ENCODE data around the gene SUN5. TPM values are rescaled to one million over a fixed set of nuclear protein-coding genes. Genes with fewer than 3 reads are reported as not detected.
"Not testable (repeated sequence)": the region's sequence is repeated elsewhere in the genome, so short reads cannot be mapped to it uniquely, and the experiment has no call there.

Gene SUN5, protein sequence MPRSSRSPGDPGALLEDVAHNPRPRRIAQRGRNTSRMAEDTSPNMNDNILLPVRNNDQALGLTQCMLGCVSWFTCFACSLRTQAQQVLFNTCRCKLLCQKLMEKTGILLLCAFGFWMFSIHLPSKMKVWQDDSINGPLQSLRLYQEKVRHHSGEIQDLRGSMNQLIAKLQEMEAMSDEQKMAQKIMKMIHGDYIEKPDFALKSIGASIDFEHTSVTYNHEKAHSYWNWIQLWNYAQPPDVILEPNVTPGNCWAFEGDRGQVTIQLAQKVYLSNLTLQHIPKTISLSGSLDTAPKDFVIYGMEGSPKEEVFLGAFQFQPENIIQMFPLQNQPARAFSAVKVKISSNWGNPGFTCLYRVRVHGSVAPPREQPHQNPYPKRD
- not detected in 2 replicates for total RNA-seq (2014; rRNA removed; shearing (Covaris generic))

DNA sequence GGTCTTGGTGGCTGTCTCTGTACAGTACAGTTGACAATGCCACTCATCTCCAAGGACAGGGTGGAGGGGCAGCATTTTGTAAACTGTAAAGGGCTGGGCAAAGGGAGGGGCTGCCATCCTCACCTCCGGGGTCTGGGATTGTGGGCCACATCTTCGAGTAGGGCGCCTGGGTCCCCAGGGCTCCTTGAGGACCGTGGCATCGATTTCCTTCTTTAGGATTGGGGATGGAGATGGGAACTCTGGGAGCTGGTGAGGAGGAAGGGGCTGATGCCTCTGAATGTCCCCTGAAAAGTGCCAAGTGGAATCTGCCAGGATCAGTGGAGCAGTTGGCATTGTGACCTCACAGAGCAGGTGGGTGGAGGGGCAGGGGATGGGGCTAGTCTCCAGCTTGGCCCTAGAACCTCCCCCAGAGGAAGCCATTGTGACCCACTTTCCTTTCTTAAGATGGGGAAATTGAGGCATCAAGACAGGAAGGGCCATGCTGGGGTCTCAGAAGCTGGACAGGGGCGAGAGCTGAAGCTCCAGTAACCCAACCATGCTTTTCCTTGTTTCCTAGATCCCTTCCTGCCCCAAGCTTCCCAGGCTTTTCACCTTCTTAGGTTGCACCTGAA lies at the start of gene SUN5:
SUN5 (minus strand) TSS at position 293 of the 611 bp plus-strand sequence; CDS start at position 200, 93 bp downstream.
- DNase-seq (ENCODE audit: low read depth in 1 of 2, low spot score in 2 of 2), result no peak
- Histone ChIP-seq H3K27me3 (replicated peaks) (no peaks in the 10 kb centered on the region), H3K27ac (no peak within 1 kb of the TSS), H3K4me3 (no peak within 1 kb of the TSS), H3K9me3 (replicated peaks) (peaks cover 4% of the 10 kb centered on the region; the same call in 1 of the 2 replicates), H3K36me3 (no peaks in the 10 kb centered on the region), H3K4me1 (replicated peaks) (no peaks in the 10 kb centered on the region)

DNA sequence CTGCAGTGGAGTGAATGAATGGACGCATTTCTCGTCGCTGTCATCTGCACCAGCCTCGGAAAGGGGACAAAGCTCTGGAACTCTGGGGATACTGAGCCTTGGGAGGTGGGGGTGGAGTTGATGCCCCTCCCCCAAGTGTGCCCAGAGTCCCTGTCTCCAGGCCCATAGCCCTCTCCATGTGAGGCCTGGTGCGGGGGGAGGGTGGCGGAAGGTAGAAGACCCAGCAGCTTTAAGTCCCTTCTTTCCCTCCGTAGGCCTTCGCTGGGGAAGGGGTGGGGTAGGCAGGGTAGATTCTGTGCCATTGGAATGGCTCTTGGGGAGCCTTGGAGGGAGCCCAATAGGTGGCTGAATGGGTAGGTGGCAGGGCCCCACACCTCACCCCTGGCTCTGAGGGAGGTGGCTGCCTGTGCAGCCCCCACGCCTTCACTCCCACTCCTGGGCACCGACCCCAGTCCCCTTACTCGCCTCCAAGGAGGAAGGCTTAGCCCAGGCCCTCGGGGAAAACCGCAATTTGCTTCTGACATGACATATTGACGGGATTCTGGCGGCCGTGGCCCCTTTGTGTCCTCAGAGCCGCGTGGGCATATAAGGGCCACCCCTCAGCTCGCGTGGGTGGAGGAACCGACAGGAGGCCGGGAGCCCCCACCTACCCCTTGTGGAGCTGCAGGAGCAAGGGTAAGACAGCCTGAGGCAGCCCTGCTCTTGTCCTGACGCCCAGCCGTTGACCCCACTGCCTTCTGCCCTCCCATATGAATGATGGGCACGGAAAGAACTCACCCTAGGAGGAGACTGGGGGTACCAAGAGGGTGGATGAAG lies 49.3 kb upstream of the SUN5 start, which contains the start of gene BPIFB3:
BPIFB3 (plus strand) TSS at position 613 of the 816 bp plus-strand sequence. CDS start 1,533 bp downstream, outside the sequence.
- Histone ChIP-seq H3K27me3 (replicated peaks) (no peaks in the 10 kb centered on the region), H3K4me1 (replicated peaks) (no peaks in the 10 kb centered on the region), H3K4me3 (no peak within 1 kb of the TSS), H3K36me3 (no peaks in the 10 kb centered on the region), H3K9me3 (replicated peaks) (no peaks in the 10 kb centered on the region), H3K27ac (no peak within 1 kb of the TSS)
- no peak for DNase-seq (ENCODE audit: low read depth in 1 of 2, low spot score in 2 of 2)

DNA sequence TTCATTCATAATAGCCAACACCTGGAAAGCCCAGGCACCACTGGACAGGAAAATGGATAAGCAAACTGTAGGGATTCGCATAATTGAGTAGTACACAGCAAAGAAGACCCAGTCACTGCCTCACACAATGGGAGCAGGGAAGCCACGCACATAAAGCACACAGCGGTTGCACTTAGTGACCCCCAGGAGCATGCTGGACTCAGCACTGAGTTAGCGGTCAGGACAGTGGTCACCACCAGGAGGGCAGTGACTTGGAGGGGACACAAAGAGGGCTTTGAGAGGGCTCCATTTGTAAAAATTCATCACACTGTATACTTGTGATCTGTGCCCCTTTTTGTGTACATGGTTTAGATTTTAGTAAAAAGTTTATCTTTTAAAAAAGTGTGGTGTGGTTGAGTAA lies 47.1 kb upstream of the SUN5 start:
- DNase-seq (ENCODE audit: low read depth in 1 of 2, low spot score in 2 of 2), result no peak
- no peaks in the 10 kb centered on the region; the same call in 1 of the 2 replicates for H3K9me3 ChIP-seq (replicated peaks)
- H3K27ac ChIP-seq, result no peak overlapping the region
- no peaks in the 10 kb centered on the region for H3K36me3 ChIP-seq
- H3K27me3 ChIP-seq (replicated peaks), result no peaks in the 10 kb centered on the region
- no peaks in the 10 kb centered on the region for H3K4me1 ChIP-seq (replicated peaks)
- H3K4me3 ChIP-seq, result no peak overlapping the region

DNA sequence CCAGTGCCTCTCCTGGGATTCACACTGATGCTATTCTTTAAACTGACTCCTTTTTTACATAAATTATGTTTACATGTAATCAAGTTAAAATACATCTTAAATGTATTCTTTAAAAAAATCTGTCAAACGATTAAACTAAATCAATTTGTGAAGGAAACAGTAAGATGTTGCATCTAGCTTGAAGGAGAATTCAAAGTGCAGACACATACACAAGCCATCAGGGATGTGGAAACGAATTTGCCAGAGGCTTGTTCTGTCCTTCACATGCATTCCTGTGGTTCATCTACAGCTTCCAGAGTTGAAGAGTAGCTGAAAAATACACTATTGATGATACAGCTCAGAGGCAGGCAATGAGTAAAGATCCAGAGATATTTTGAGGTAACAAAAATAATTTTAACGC lies 42.2 kb upstream of the SUN5 start:
- peaks cover 9% of the 10 kb centered on the region for H3K9me3 ChIP-seq (replicated peaks)
- no peaks in the 10 kb centered on the region for H3K27me3 ChIP-seq (replicated peaks)
- H3K4me1 ChIP-seq (replicated peaks), result no peaks in the 10 kb centered on the region
- no peak for DNase-seq (ENCODE audit: low read depth in 1 of 2, low spot score in 2 of 2)
- no peak overlapping the region for H3K4me3 ChIP-seq
- no peak overlapping the region for H3K27ac ChIP-seq
- H3K36me3 ChIP-seq, result no peaks in the 10 kb centered on the region

DNA sequence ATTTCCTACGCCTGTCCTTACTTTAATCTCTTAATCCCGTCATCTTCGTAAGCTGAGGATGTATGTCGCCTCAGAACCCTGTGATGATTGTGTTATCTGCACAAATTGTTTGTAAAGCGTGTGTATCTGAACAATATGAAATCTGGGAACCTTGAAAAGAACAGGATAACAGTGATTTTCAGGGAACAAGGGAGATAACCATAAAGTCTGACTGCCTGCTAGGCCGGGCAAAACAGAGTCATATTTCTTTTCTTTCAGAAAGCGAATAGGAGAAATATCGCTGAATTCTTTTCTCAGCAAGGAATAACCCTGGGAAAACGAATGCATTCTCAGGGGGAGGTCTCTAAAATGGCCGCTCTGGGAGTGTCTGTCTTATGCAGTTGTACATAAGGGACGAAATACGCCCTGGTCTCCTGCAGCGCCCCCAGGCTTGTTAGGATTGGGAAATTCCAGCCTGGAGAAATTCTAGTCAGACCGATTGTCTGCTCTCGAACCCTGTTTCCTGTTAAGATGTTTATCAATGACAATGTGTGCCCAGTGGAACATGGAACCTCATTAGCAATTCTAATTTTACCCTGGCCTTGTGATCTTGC lies 41.0 kb upstream of the SUN5 start:
- not testable (repeated sequence) for H3K4me3 ChIP-seq; H3K27me3 ChIP-seq (replicated peaks); H3K27ac ChIP-seq; H3K4me1 ChIP-seq (replicated peaks); H3K36me3 ChIP-seq; H3K9me3 ChIP-seq (replicated peaks); DNase-seq (ENCODE audit: low read depth in 1 of 2, low spot score in 2 of 2)

DNA sequence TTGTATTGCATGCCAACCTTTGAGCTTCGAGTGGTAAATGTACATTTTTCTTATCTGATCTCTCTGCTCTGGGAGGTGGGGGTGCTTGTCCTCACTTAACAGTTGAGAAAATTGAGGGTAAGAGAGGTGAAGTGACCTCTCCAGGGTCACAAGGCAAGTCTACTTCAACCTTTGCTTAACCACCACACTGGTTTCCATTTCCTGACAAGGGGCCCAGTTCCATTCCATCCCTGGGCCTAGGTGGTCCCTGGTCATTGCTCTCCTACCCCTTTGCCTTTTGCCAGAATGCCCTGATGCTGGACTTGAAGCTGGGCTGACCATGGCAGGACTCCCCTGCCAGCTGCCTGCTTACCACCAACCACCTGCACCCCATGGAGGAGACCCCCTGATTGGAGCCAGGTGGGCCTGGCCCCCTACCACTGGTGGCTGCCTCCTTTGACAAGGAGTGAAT lies 39.5 kb upstream of the SUN5 start:
- no peaks in the 10 kb centered on the region for H3K36me3 ChIP-seq
- no peak overlapping the region for H3K4me3 ChIP-seq
- H3K27me3 ChIP-seq (replicated peaks), result no peaks in the 10 kb centered on the region
- H3K4me1 ChIP-seq (replicated peaks), result no peaks in the 10 kb centered on the region
- H3K9me3 ChIP-seq (replicated peaks), result peaks cover 9% of the 10 kb centered on the region
- no peak for DNase-seq (ENCODE audit: low read depth in 1 of 2, low spot score in 2 of 2)
- no peak overlapping the region for H3K27ac ChIP-seq

DNA sequence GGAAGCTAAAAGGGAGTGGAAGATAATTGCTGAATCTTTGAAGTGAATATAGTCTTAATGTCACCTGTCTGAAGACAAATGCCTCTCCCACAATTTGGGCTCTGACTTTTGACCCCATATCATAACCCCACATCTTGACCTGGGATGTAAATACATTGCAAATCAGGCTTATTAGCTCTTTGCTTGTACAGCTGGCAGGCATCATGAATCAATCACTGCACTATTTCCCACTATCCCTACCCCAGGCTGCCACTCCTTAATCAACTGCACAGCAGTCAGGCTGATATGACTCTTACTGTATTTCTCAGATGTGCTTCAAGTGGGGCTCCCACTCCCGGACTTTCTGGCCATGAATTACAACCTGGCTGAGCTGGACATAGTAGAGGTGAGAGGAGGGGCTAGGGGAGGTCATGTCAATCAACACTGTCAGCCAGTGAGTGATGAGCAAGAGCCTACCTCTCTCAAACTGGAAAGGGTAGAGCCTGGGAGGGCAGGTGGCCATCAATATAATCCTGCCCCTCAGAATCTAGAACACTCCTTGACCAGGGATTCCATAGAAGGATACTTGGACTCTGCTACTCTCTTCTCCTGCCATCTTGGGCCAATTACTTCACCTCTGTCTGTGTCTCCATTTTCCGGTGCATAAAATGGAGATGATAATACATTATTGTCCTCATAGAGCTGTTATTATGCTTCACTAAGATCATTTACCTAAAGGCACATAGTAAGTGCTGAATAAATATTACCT lies 38.9 kb upstream of the SUN5 start:
- DNase-seq (ENCODE audit: low read depth in 1 of 2, low spot score in 2 of 2), result no peak
- no peaks in the 10 kb centered on the region for H3K27me3 ChIP-seq (replicated peaks)
- H3K4me3 ChIP-seq, result no peak overlapping the region
- H3K9me3 ChIP-seq (replicated peaks), result peaks cover 9% of the 10 kb centered on the region
- H3K36me3 ChIP-seq, result no peaks in the 10 kb centered on the region
- no peaks in the 10 kb centered on the region for H3K4me1 ChIP-seq (replicated peaks)
- no peak overlapping the region for H3K27ac ChIP-seq

DNA sequence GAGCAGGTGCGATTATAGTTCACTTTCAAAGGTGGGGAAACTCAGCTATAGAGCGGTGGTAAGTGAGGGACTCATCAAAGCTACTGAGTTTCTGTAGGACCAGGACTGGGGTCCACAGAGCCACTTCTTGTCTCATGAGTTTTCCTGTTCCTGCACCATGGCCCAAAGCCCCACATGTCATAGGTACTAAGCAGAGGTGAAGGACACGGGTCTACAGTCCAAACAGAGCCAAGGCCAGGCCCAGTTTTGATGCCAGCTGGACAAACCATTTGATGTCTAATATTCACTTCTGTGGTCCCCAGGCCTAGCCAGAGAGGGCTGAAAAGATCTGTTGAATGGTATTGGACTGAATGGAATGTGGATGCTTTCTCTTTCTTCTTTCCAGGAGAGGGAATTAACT lies 38.2 kb upstream of the SUN5 start:
- H3K4me1 ChIP-seq (replicated peaks), result no peaks in the 10 kb centered on the region
- DNase-seq (ENCODE audit: low read depth in 1 of 2, low spot score in 2 of 2), result no peak
- H3K9me3 ChIP-seq (replicated peaks), result peaks cover 9% of the 10 kb centered on the region
- H3K27ac ChIP-seq, result no peak overlapping the region
- H3K36me3 ChIP-seq, result no peaks in the 10 kb centered on the region
- H3K27me3 ChIP-seq (replicated peaks), result no peaks in the 10 kb centered on the region
- H3K4me3 ChIP-seq, result no peak overlapping the region

DNA sequence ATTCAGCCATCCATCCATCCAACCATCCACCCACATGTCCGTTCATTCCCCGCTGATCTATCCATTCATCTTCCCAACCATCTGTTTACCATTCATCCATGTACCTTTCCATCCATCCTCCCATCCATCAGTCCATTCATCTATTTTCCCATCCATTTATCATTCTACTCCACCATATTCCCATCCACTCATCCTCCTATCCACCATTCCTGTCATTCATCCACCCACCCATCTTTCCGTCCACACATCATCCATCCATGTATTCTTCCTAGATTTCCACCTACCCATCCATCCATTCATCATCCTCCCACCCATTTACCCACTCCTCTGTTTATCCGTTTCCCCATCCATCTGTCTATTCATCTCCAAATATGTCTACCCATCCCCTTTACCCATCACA lies 34.0 kb upstream of the SUN5 start:
- Histone ChIP-seq H3K27me3 (replicated peaks) (no peaks in the 10 kb centered on the region), H3K9me3 (replicated peaks) (no peaks in the 10 kb centered on the region; the same call in 1 of the 2 replicates), H3K36me3 (no peaks in the 10 kb centered on the region), H3K27ac (no peak overlapping the region), H3K4me3 (no peak overlapping the region), H3K4me1 (replicated peaks) (no peaks in the 10 kb centered on the region)
- DNase-seq (ENCODE audit: low read depth in 1 of 2, low spot score in 2 of 2), result no peak

DNA sequence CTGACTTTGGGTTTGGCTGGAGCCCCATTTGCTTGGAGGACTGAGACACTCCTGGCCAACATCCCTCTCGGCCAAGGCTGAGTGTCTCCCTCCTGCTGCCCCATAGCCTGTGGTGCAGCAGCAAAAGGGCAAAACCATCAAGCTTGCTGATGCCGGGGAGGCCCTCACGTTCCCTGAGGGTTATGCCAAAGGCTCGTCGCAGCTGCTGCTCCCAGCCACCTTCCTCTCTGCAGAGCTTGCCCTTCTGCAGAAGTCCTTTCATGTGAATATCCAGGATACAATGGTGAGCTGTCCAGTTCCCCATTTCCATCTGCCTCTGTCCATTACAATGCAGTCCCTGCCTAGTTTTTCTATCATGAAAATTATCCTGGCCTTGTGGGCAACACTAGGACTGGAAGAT lies 33.2 kb upstream of the SUN5 start:
- Histone ChIP-seq H3K4me3 (no peak overlapping the region), H3K27ac (no peak overlapping the region), H3K27me3 (replicated peaks) (no peaks in the 10 kb centered on the region), H3K9me3 (replicated peaks) (no peaks in the 10 kb centered on the region; the same call in 1 of the 2 replicates), H3K36me3 (no peaks in the 10 kb centered on the region), H3K4me1 (replicated peaks) (no peaks in the 10 kb centered on the region)
- DNase-seq (ENCODE audit: low read depth in 1 of 2, low spot score in 2 of 2), result no peak

DNA sequence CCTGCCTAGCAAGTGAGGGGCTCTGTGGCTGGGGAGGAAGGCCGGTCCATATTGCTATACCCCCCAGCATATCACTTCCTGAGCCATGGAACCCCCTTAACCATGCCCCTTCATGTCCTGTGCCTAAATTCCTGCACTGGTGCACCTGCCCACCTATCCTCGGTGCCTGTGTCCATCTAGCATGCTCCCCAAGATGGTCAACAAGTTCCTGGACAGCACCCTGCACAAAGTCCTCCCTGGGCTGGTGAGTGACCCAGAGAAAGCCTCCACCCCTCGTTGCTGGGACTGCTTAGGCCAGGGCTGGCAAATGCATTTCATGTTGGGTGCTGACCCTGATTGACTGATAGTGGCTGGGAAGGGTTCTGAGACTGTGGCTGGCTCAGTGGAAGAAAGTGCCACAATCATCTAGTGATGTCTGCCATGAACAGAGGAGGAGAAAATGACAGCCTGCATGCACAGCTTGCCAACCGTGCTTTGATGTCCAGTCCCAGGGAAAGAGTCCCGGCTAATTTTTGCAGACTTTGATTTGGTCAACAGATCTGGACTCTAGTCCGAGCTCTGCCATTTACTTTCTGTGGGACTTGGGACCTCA lies 30.8 kb upstream of the SUN5 start:
- no peaks in the 10 kb centered on the region for H3K4me1 ChIP-seq (replicated peaks)
- no peaks in the 10 kb centered on the region for H3K36me3 ChIP-seq
- DNase-seq (ENCODE audit: low read depth in 1 of 2, low spot score in 2 of 2), result no peak

DNA sequence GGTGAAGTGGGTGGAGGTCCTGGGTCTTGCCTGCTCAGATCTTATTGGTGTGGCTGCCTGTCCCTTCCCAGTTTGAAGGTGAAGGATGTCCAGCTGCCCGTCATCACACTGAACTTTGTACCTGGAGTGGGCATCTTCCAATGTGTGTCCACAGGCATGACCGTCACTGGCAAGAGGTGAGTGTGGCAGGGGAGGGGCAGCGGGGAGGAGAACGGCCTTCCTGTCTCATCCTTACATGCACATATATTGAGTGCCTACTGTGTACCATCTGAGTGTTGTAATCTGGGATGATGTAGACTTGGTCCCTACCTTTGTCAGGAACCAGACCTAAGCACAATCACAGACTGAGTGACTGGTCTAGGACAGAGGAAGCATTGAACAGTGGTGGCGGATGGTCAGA lies 29.9 kb upstream of the SUN5 start:
- Histone ChIP-seq H3K36me3 (no peaks in the 10 kb centered on the region), H3K4me3 (no peak overlapping the region), H3K4me1 (replicated peaks) (no peaks in the 10 kb centered on the region), H3K27me3 (replicated peaks) (0 out of 2 replicates have a peak, but pooled peaks cover 4% of the 10 kb centered on the region), H3K9me3 (replicated peaks) (no peaks in the 10 kb centered on the region; the same call in 1 of the 2 replicates), H3K27ac (no peak overlapping the region)
- DNase-seq (ENCODE audit: low read depth in 1 of 2, low spot score in 2 of 2), result no peak

More for the DNA sequence above, 30.8 kb upstream of the SUN5 start:
- Histone ChIP-seq H3K27me3 (replicated peaks) (0 out of 2 replicates have a peak, but pooled peaks cover 4% of the 10 kb centered on the region), H3K4me3 (no peak overlapping the region), H3K9me3 (replicated peaks) (no peaks in the 10 kb centered on the region; the same call in 1 of the 2 replicates), H3K27ac (no peak overlapping the region)
